ENCODE measurements around the gene SIL1. TPM values are rescaled to one million over a fixed set of nuclear protein-coding genes. Genes with fewer than 3 reads are reported as not detected.

SIL1 gene
- polyA plus RNA-seq, 2 of the 4 experiments (the other 2 are of a cell fraction), result 27.6 to 45.5 TPM

DNA sequence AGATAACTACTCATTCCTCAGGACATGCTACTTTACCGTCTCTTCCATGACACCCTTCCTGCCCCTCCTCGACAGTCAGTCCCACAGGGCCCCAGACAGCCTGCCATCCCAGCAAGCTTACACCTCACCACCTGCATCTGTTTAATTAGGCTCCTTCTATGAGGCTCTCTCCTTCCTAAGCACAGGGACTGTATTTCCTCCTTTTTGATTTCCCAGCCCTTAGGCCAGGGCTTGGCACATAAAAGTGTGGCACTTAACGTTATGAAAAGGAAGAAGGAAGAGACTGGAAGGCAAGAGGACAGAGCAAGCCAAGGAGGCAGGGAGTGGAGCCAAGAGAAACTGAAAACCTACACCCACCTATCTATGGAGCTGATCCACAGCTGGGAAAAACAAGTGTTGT lies 146.8 kb downstream of the SIL1 start (continued):
- TF ChIP-seq, protein P1, sequence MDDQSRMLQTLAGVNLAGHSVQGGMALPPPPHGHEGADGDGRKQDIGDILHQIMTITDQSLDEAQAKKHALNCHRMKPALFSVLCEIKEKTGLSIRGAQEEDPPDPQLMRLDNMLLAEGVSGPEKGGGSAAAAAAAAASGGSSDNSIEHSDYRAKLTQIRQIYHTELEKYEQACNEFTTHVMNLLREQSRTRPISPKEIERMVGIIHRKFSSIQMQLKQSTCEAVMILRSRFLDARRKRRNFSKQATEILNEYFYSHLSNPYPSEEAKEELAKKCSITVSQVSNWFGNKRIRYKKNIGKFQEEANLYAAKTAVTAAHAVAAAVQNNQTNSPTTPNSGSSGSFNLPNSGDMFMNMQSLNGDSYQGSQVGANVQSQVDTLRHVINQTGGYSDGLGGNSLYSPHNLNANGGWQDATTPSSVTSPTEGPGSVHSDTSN (IDR thresholded peaks at IDR 0.05), result no peak
- TF ChIP-seq, protein P2, sequence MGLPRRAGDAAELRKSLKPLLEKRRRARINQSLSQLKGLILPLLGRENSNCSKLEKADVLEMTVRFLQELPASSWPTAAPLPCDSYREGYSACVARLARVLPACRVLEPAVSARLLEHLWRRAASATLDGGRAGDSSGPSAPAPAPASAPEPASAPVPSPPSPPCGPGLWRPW (IDR thresholded peaks at IDR 0.05), result no peak
- no peak for TF ChIP-seq KDM1A (IDR thresholded peaks at IDR 0.05; ENCODE audit: low read depth)
- TF ChIP-seq, protein P3, sequence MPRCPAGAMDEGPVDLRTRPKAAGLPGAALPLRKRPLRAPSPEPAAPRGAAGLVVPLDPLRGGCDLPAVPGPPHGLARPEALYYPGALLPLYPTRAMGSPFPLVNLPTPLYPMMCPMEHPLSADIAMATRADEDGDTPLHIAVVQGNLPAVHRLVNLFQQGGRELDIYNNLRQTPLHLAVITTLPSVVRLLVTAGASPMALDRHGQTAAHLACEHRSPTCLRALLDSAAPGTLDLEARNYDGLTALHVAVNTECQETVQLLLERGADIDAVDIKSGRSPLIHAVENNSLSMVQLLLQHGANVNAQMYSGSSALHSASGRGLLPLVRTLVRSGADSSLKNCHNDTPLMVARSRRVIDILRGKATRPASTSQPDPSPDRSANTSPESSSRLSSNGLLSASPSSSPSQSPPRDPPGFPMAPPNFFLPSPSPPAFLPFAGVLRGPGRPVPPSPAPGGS (IDR thresholded peaks at IDR 0.05), result no peak
- no peak for TF ChIP-seq RARB (CRISPR knock-in tag; IDR thresholded peaks at IDR 0.05)
- no peak for TF ChIP-seq EHMT2 (IDR thresholded peaks at IDR 0.05; ENCODE audit: low read depth)
- TF ChIP-seq EHF (CRISPR knock-in tag; IDR thresholded peaks at IDR 0.05), result no peak

DNA sequence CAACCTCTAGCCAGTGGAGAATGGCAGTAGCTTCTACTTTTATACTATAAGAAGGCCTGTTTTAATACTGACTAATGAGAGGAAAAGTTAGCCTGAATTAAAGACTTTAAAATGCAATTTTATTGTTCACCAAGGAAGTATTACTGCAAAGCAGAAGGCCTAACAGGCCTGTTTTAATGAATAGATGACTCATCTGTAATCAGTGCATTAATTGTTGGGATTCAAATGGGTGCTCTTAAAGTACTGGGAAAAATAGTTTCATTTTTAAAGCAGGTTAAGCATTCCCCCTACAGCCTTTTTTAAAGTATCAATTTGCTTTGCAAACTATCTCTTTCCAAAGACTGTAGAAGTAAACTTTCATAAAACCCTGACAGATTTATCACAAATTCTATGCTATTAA lies 147.7 kb downstream of the SIL1 start:
- FAIRE-seq (no peak), ATAC-seq (no peak), DNase-seq (ENCODE audit: low read depth in 1 of 2, low spot score in 1 of 2) (no peak)
- no peaks in the 10 kb centered on the region for H3K9me3 ChIP-seq
- no peak overlapping the region for H3K27ac ChIP-seq
- ChIA-PET POLR2A (no interaction called here), CTCF (no interaction called here)
- no peak overlapping the region for H3K4me2 ChIP-seq
- no peak for TF ChIP-seq ZC3H11A (IDR thresholded peaks at IDR 0.05)
- no peak for TF ChIP-seq NFE2L2 (conservative IDR thresholded peaks at IDR 0.05; ENCODE audit: low read length)
- H3K4me1 ChIP-seq, result no peaks in the 10 kb centered on the region
- no peak overlapping the region for H3K4me3 ChIP-seq

DNA sequence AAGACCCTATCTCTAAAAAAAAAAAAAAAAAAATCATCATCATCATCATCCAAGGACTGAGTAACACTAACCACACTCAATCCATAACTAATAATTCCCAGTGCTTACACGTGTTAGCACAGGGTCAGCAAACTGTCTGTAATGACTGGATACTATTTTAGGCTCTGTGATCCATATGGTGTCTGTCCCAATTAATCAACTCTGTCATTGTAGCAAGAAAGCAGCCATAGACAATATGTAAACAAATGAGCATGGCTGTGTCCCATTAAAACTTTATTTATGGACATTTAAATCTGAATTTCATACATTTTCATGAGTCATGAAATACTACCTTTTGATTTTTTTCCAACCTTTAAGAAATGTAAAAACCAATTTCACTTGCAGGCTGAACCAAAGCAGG lies 148.4 kb downstream of the SIL1 start:
- H3K4me2 ChIP-seq, result no peak overlapping the region
- no peak overlapping the region for H3K4me3 ChIP-seq
- ChIA-PET POLR2A (no interaction called here), CTCF (no interaction called here)
- ATAC-seq, result no peak
- no peaks in the 10 kb centered on the region for H3K9me3 ChIP-seq
- H3K4me1 ChIP-seq, result no peaks in the 10 kb centered on the region
- 83% methylated on average over 1 of the region's 1 CpG for WGBS (ENCODE audit: missing lambda C conversion rate)
- no peak overlapping the region for H3K27ac ChIP-seq
- TF ChIP-seq, protein P4, sequence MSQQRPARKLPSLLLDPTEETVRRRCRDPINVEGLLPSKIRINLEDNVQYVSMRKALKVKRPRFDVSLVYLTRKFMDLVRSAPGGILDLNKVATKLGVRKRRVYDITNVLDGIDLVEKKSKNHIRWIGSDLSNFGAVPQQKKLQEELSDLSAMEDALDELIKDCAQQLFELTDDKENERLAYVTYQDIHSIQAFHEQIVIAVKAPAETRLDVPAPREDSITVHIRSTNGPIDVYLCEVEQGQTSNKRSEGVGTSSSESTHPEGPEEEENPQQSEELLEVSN (IDR thresholded peaks at IDR 0.05; ENCODE audit: borderline replicate concordance, low read depth), result no peak
- no peak for TF ChIP-seq ZFP36 (IDR thresholded peaks at IDR 0.05; ENCODE audit: borderline replicate concordance, partially characterized antibody)
- no peak for TF ChIP-seq HOXB13 (CRISPR knock-in tag; IDR thresholded peaks at IDR 0.05; ENCODE audit: low read depth)
- no peak for TF ChIP-seq HOXA7 (CRISPR knock-in tag; IDR thresholded peaks at IDR 0.05)
- no peak for TF ChIP-seq JUNB (IDR thresholded peaks at IDR 0.05)
- TF ChIP-seq, protein P5, sequence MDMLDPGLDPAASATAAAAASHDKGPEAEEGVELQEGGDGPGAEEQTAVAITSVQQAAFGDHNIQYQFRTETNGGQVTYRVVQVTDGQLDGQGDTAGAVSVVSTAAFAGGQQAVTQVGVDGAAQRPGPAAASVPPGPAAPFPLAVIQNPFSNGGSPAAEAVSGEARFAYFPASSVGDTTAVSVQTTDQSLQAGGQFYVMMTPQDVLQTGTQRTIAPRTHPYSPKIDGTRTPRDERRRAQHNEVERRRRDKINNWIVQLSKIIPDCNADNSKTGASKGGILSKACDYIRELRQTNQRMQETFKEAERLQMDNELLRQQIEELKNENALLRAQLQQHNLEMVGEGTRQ (IDR thresholded peaks at IDR 0.05), result no peak
- no peak for TF ChIP-seq MAFK (IDR thresholded peaks at IDR 0.05; ENCODE audit: partially characterized antibody)
- TF ChIP-seq EP300 (IDR thresholded peaks at IDR 0.05), result no peak
- no peak for TF ChIP-seq NFE2L2 (conservative IDR thresholded peaks at IDR 0.05; ENCODE audit: low read length)
- TF ChIP-seq FOXS1 (CRISPR knock-in tag; IDR thresholded peaks at IDR 0.05), result no peak
- no peak for TF ChIP-seq JUN (IDR thresholded peaks at IDR 0.05)
- no peak for DNase-seq (ENCODE audit: low read depth in 1 of 2, low spot score in 1 of 2)
- no peak for FAIRE-seq

DNA sequence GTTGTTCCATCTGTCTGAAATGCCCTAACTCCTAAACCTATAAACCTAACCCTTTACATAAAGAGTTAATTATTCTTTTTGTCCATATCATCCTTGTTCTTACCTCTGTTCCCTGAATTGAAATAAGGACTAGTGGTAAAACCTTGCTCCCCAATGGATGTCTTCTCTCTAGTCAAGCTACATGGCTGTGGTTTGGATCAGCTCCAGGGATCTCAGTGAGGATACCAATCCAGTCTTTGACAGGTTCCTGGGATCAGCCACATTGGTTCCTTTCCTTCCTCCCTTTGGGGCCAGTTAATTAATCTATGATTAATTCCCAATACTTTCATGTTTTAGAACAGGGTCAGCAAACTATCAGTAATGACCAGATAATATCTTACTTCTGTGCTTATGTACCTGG lies 151.6 kb downstream of the SIL1 start:
- CTCF ChIA-PET, result no interaction called here
- no peak for ATAC-seq
- Histone ChIP-seq H3K4me2 (no peak overlapping the region), H3K4me1 (no peaks in the 10 kb centered on the region), H3K4me3 (no peak overlapping the region), H3K27ac (no peak overlapping the region), H3K9me3 (no peaks in the 10 kb centered on the region)
- TF ChIP-seq NFE2L2 (conservative IDR thresholded peaks at IDR 0.05; ENCODE audit: low read length), result no peak
- no peak for TF ChIP-seq ESRRA (IDR thresholded peaks at IDR 0.05; ENCODE audit: borderline replicate concordance, low read length)
- TF ChIP-seq, protein P1 (IDR thresholded peaks at IDR 0.05), result no peak
- no peak for TF ChIP-seq RFX5 (IDR thresholded peaks at IDR 0.05)
- TF ChIP-seq MAFK (IDR thresholded peaks at IDR 0.05; ENCODE audit: partially characterized antibody), result no peak
- TF ChIP-seq TFCP2L1 (CRISPR knock-in tag; IDR thresholded peaks at IDR 0.05), result no peak
- TF ChIP-seq ZNF302 (CRISPR knock-in tag; IDR thresholded peaks at IDR 0.05), result no peak
- TF ChIP-seq CHD2 (IDR thresholded peaks at IDR 0.05; ENCODE audit: low read length, partially characterized antibody), result no peak
- no peak for TF ChIP-seq HEYL (CRISPR knock-in tag; IDR thresholded peaks at IDR 0.05)
- TF ChIP-seq POLR2AphosphoS2 (conservative IDR thresholded peaks at IDR 0.05; ENCODE audit: low read length), result no peak
- no peak for TF ChIP-seq POLR2A (IDR thresholded peaks at IDR 0.05; ENCODE audit: low read length)
- no peak for TF ChIP-seq PHF8 (IDR thresholded peaks at IDR 0.05; ENCODE audit: borderline replicate concordance, low read depth)
- POLR2A ChIA-PET, result no interaction called here
- DNase-seq (ENCODE audit: low read depth in 1 of 2, low spot score in 1 of 2), result no peak
- FAIRE-seq, result no peak

Data from A549 (cell line).